BJ (cell line): ENCODE data around the gene ATRN. TPM values are rescaled to one million over a fixed set of nuclear protein-coding genes. Genes with fewer than 3 reads are reported as not detected.
"Not testable (repeated sequence)": the region's sequence is repeated elsewhere in the genome, so short reads cannot be mapped to it uniquely, and the experiment has no call there.

Source experiments
- CTCF ChIA-PET: fragments of 350-600 bp; formaldehyde crosslinking; extraction: SDS; loops from one replicate; lab custom pipeline; 2021; ENCODE audit warnings: antibody characterized with exemption, inconsistent platforms; lab: Yijun Ruan, JAX
- POLR2A ChIA-PET: fragments of 300-600 bp; sonication (Branson Sonifier 250); formaldehyde crosslinking; extraction: SDS; loops from one replicate; lab custom pipeline; 2021; ENCODE audit warnings: antibody characterized with exemption; lab: Charles Lee
- DNase-seq: peaks from one replicate; pipeline ENCODE4 v3.0.0-alpha.2; 2011; ENCODE audit warnings: low read depth
- H3K27me3 ChIP-seq: 2 replicates; pipeline ENCODE4 v1.6.0; 2011; ENCODE audit warnings: low read length; ENCODE audit not compliant: control insufficient read depth, insufficient read depth
- H3K36me3 ChIP-seq: 2 replicates; pipeline ENCODE4 v1.5.1; 2011; ENCODE audit warnings: low read length; ENCODE audit not compliant: control insufficient read depth, insufficient read depth
- H3K4me3 ChIP-seq: 2 replicates; pipeline ENCODE4 v1.5.1; 2011; ENCODE audit warnings: low read depth, mild to moderate bottlenecking, control low read depth, low read length
- CTCF ChIP-seq: IDR thresholded peaks from 2 replicates; pipeline ENCODE4 v1.5.1; 2011; ENCODE audit warnings: low read depth, mild to moderate bottlenecking, control low read depth, inconsistent platforms, low read length, moderate library complexity; ENCODE audit not compliant: insufficient read depth
- polyA minus RNA-seq: library from RNA; depleted of rRNA, polyadenylated mRNA; stranded (reverse); fragments of >200 nt; gene quantifications from 2 replicates; pipeline ENCODE4 v1.2.3, GENCODE V29; 2011; rRNA and poly(A)+ RNA removed
- polyA plus RNA-seq: library from polyadenylated mRNA; depleted of rRNA; stranded (reverse); fragments of >200 nt; gene quantifications from 2 replicates; pipeline ENCODE4 v1.2.3, GENCODE V29; 2011; rRNA removed

The ATRN gene
- polyA plus RNA-seq: 54.1 and 55.7 TPM in 2 replicates
- 39.6 and 45.0 TPM in 2 replicates for polyA minus RNA-seq

- Histone ChIP-seq H3K36me3 (no peaks in the 10 kb centered on the region), H3K4me3 (peak within 1 kb of the TSS; percentile 81), H3K27me3 (peaks cover 7% of the 10 kb centered on the region)
- peak; percentile 37 for DNase-seq
- CTCF ChIA-PET: no interaction called here
- TF ChIP-seq CTCF: 0 out of 2 replicates have a peak, but pooled peaks have one; percentile 5
- POLR2A ChIA-PET: interaction anchor here (0.6 kb wide), 2 partner anchors 226 to 396 kb away, joined by 5 read pairs; no protein-coding TSS in a partner anchor
These were observed at the start of gene ATRN for GRCh38 chr20:3470627-3471396. ATRN (plus strand) TSS chr20:3471018; CDS start chr20:3471108, 90 bp downstream.

- ChIA-PET CTCF (no interaction called here), POLR2A (no interaction called here)
- Histone ChIP-seq H3K27me3 (no peaks in the 10 kb centered on the region; the same call in 1 of the 2 replicates), H3K4me3 (no peak overlapping the region), H3K36me3 (no peaks in the 10 kb centered on the region)
- DNase-seq: no peak
- no peak for TF ChIP-seq CTCF
These were observed 48.8 kb upstream of the ATRN start for GRCh38 chr20:3421985-3422384.

GRCh38 chr20:3423126-3423525, 47.7 kb upstream of the ATRN start:
- no peaks in the 10 kb centered on the region; the same call in 1 of the 2 replicates for H3K27me3 ChIP-seq
- ChIA-PET CTCF (no interaction called here), POLR2A (no interaction called here)
- H3K4me3 ChIP-seq: no peak overlapping the region
- DNase-seq: no peak
- TF ChIP-seq CTCF: no peak
- no peaks in the 10 kb centered on the region for H3K36me3 ChIP-seq

- DNase-seq, H3K27me3 ChIP-seq, POLR2A ChIA-PET, H3K4me3 ChIP-seq, H3K36me3 ChIP-seq: not testable (repeated sequence)
- CTCF ChIA-PET: interaction anchor here (0.9 kb wide), 1 partner anchor 19 kb away, joined by 3 read pairs; the partner anchor contains the start of gene DNAAF9
These were observed 44.1 kb upstream of the ATRN start for GRCh38 chr20:3426766-3427165.

- Histone ChIP-seq H3K36me3 (no peaks in the 10 kb centered on the region), H3K27me3 (peaks cover 1% of the 10 kb centered on the region; the same call in 1 of the 2 replicates), H3K4me3 (no peak overlapping the region)
- no peak for DNase-seq
- TF ChIP-seq CTCF: no peak
- ChIA-PET CTCF (interaction anchor here (1.2 kb wide), 1 partner anchor 24 kb away, joined by 3 read pairs; no protein-coding TSS in a partner anchor), POLR2A (no interaction called here)
These were observed 40.3 kb upstream of the ATRN start for GRCh38 chr20:3430376-3431069.
